ENCODE data around the gene TPRN. TPM values are rescaled to one million over a fixed set of nuclear protein-coding genes. Genes with fewer than 3 reads are reported as not detected.

The TPRN gene
- total and polyA plus RNA-seq, 9 of the 15 experiments (the other 6 are each of a cell fraction or from before 2014, with no cell fraction given): 0.31 to 31.9 (median 4.4) TPM

DNA sequence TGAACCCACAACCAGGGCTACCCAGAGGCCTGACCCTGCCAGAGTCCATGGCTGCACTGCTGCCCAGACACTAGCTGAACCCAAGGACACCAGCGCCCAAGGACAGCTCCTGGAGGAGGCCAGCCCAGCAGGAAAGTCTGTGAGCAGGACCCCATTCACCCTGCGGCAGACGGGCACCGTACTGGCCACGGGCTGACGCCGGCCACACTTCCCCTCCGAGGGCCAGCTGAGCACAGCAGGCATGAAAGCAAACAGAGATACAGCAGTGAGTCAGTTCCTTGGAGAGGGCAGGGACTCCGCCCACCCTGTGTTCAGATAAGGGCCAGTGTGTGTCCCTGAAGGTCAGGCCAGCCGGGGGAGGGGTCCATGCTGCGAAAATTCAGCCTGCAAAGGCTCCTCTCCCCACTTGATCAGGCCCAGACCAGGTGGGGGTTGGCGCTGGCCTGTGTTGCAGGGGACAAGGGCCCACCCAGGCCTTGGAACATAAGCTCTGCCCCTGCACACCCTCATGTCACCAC, 18.3 kb upstream of the TPRN start:
- Histone ChIP-seq H3K4me2 (ENCODE audit: insufficient read depth, low read length) (peak overlapping the region; percentile 69), H2AFZ (ENCODE audit: low read depth, low read length) (no peak overlapping the region), H3K4me3 (no peak overlapping the region), H3K36me3 (ENCODE audit: control insufficient read depth, insufficient read depth, low read length) (peaks cover 32% of the 10 kb centered on the region; the same call in 1 of the 3 replicates), H3K4me1 (replicated peaks in 1 of 2; ENCODE audit: control insufficient read depth in 2 of 2, insufficient read depth in 2 of 2, low read length in 2 of 2) (peaks cover 34 to 89% of the 10 kb centered on the region in 2 experiments), H3K27ac (ENCODE audit: extremely low read depth, low read depth, low read length) (peak overlapping the region; percentile 72), H3K79me2 (ENCODE audit: control insufficient read depth, insufficient read depth, low read length) (peaks cover 18% of the 10 kb centered on the region; the same call in 2 of the 3 replicates), H3K9me1 (ENCODE audit: control insufficient read depth, insufficient read depth, low read length) (no peaks in the 10 kb centered on the region), H3K9ac (ENCODE audit: insufficient read depth in 1 of 2, low read depth in 2 of 2, low read length in 2 of 2) (peak overlapping the region; percentile 76 to 92), H3K27me3 (ENCODE audit: control insufficient read depth in 2 of 2, insufficient read depth in 2 of 2, low read length in 2 of 2) (no peaks in the 10 kb centered on the region), H4K20me1 (replicated peaks; ENCODE audit: control insufficient read depth, insufficient read depth, low read length) (no peaks in the 10 kb centered on the region), H3K9me3 (replicated peaks; ENCODE audit: control insufficient read depth, insufficient read depth, low read depth, low read length) (no peaks in the 10 kb centered on the region)
- intact Hi-C loops (cut with micrococcal nuclease) (loop anchor here (2.0 kb wide), 1 partner anchor 18 kb away; the partner anchor contains the start of gene TPRN), in situ Hi-C loops (cut with MboI) (no loop called here)
- under 1% methylated on average over 12 of the region's 12 CpGs for WGBS (ENCODE audit: insufficient coverage, low coverage, missing lambda C conversion rate)
- peak; percentile 82 for ATAC-seq
- ChIA-PET POLR2A (interaction anchor here (0.7 to 2.1 kb wide), 11 partner anchors 9 to 223 kb away, joined by 3 to 13 read pairs (median 5); partner anchors contain the start of genes CLIC3, TPRN and TUBB4B), CTCF (ENCODE audit: low intra/inter-chr PET ratio) (no interaction called here)
- FAIRE-seq: peak; percentile 100
- BruUV-seq (replicated peaks): no TSS peak
- DNase-seq (ENCODE audit: extremely low read depth in 1 of 4, low spot score in 3 of 4): peak; percentile 59 to 95 (median 77)
- TF ChIP-seq, protein P1, sequence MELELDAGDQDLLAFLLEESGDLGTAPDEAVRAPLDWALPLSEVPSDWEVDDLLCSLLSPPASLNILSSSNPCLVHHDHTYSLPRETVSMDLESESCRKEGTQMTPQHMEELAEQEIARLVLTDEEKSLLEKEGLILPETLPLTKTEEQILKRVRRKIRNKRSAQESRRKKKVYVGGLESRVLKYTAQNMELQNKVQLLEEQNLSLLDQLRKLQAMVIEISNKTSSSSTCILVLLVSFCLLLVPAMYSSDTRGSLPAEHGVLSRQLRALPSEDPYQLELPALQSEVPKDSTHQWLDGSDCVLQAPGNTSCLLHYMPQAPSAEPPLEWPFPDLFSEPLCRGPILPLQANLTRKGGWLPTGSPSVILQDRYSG (tag; conservative IDR thresholded peaks at IDR 0.05; ENCODE audit: low read depth): 0 out of 2 replicates have a peak, but pooled peaks have one; percentile 72
- TF ChIP-seq EHMT2 (IDR thresholded peaks at IDR 0.05): no peak
- TF ChIP-seq KLF6 (CRISPR knock-in tag; IDR thresholded peaks at IDR 0.05; ENCODE audit: borderline replicate concordance): 0 out of 2 replicates have a peak, but pooled peaks have one; percentile 58
- TF ChIP-seq MBD2 (IDR thresholded peaks at IDR 0.05; ENCODE audit: borderline replicate concordance, low read depth): no peak; the same call in 1 of the 2 replicates
- TF ChIP-seq WHSC1 (IDR thresholded peaks at IDR 0.05; ENCODE audit: low read length): peak; percentile 15
- TF ChIP-seq MAFF (IDR thresholded peaks at IDR 0.05; ENCODE audit: low read length): no peak
- TF ChIP-seq, protein P2, sequence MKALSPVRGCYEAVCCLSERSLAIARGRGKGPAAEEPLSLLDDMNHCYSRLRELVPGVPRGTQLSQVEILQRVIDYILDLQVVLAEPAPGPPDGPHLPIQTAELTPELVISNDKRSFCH (CRISPR knock-in tag; IDR thresholded peaks at IDR 0.05): no peak
- TF ChIP-seq, protein P2 (tag; IDR thresholded peaks at IDR 0.05): peak; percentile 81
- TF ChIP-seq NR4A1 (CRISPR knock-in tag; IDR thresholded peaks at IDR 0.05): peak; percentile 96; the same call in 1 of the 2 replicates
- peak; percentile 80 for TF ChIP-seq NR4A1 (tag; IDR thresholded peaks at IDR 0.05)
- TF ChIP-seq SIN3B (IDR thresholded peaks at IDR 0.05; ENCODE audit: low read depth): no peak
- TF ChIP-seq HMG20B (CRISPR knock-in tag; IDR thresholded peaks at IDR 0.05): no peak
- no peak for TF ChIP-seq SNRNP70 (optimal IDR thresholded peaks at IDR 0.05; ENCODE audit: low read depth, low read length)
- TF ChIP-seq CBFA2T2 (conservative IDR thresholded peaks at IDR 0.05): peak; percentile 43
- TF ChIP-seq ETV1 (tag; conservative IDR thresholded peaks at IDR 0.05; ENCODE audit: low read depth): peak; percentile 51
- TF ChIP-seq, protein P3, sequence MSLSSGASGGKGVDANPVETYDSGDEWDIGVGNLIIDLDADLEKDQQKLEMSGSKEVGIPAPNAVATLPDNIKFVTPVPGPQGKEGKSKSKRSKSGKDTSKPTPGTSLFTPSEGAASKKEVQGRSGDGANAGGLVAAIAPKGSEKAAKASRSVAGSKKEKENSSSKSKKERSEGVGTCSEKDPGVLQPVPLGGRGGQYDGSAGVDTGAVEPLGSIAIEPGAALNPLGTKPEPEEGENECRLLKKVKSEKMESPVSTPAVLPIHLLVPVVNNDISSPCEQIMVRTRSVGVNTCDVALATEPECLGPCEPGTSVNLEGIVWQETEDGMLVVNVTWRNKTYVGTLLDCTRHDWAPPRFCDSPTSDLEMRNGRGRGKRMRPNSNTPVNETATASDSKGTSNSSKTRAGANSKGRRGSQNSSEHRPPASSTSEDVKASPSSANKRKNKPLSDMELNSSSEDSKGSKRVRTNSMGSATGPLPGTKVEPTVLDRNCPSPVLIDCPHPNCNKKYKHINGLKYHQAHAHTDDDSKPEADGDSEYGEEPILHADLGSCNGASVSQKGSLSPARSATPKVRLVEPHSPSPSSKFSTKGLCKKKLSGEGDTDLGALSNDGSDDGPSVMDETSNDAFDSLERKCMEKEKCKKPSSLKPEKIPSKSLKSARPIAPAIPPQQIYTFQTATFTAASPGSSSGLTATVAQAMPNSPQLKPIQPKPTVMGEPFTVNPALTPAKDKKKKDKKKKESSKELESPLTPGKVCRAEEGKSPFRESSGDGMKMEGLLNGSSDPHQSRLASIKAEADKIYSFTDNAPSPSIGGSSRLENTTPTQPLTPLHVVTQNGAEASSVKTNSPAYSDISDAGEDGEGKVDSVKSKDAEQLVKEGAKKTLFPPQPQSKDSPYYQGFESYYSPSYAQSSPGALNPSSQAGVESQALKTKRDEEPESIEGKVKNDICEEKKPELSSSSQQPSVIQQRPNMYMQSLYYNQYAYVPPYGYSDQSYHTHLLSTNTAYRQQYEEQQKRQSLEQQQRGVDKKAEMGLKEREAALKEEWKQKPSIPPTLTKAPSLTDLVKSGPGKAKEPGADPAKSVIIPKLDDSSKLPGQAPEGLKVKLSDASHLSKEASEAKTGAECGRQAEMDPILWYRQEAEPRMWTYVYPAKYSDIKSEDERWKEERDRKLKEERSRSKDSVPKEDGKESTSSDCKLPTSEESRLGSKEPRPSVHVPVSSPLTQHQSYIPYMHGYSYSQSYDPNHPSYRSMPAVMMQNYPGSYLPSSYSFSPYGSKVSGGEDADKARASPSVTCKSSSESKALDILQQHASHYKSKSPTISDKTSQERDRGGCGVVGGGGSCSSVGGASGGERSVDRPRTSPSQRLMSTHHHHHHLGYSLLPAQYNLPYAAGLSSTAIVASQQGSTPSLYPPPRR (CRISPR knock-in tag; IDR thresholded peaks at IDR 0.05; ENCODE audit: borderline replicate concordance): no peak
